T-helper 2 cell treated with Interferon-gamma antibody and Interleukin-4, amounts not matched to agents 5 μg/mL and 100 μg/mL, for 36 hours (primary cell): ENCODE data around the gene PSMD7.
"Not testable (repeated sequence)": the region's sequence is repeated elsewhere in the genome, so short reads cannot be mapped to it uniquely, and the experiment has no call there.

Experiments
- DNase-seq: peaks from one replicate; pipeline ENCODE4 v3.0.0; 2021; ENCODE audit warnings: low spot score
- H3K27ac Mint-ChIP-seq: one replicate; pipeline ENCODE4 v1.8.0; 2021; ENCODE audit warnings: mild to moderate bottlenecking, mixed read lengths
- H3K27me3 Mint-ChIP-seq: one replicate; pipeline ENCODE4 v1.8.0; 2021; ENCODE audit warnings: low read depth, mixed read lengths
- H3K36me3 Mint-ChIP-seq: one replicate; pipeline ENCODE4 v1.8.0; 2021; ENCODE audit warnings: low read depth, mixed read lengths
- H3K4me1 Mint-ChIP-seq: one replicate; pipeline ENCODE4 v1.8.0; 2021; ENCODE audit warnings: low read depth, mixed read lengths
- H3K4me3 Mint-ChIP-seq: one replicate; pipeline ENCODE4 v1.8.0; 2022; ENCODE audit warnings: mild to moderate bottlenecking, moderate library complexity, mixed read lengths
- H3K9me3 Mint-ChIP-seq: one replicate; pipeline ENCODE4 v1.8.0; 2021; ENCODE audit warnings: mixed read lengths

The PSMD7 gene

GRCh38 chr16:74353038-74353437 lies 56.4 kb downstream of the PSMD7 start:
- H3K4me3 Mint-ChIP-seq, H3K9me3 Mint-ChIP-seq, DNase-seq, H3K4me1 Mint-ChIP-seq, H3K36me3 Mint-ChIP-seq, H3K27ac Mint-ChIP-seq, H3K27me3 Mint-ChIP-seq: not testable (repeated sequence)
